Ovary (tissue), 9 donors: Measurements from ENCODE around the gene CEP170. TPM values are rescaled to one million over a fixed set of nuclear protein-coding genes. Genes with fewer than 3 reads are reported as not detected.

ENCODE experiments used
- DNase-seq, 5 donors: peaks; one replicate each; pipeline ENCODE4 v3.0.0-alpha.2; 2019 to 2020
- H3K27ac ChIP-seq, 2 donors: fragments of 200-600 bp; one replicate each; pipeline versions ENCODE4 v1.5.1 to v1.8.0; 2019 to 2022
- H3K27me3 ChIP-seq: fragments of 200-600 bp; one replicate; pipeline ENCODE4 v1.8.0; 2022
- H3K36me3 ChIP-seq: fragments of 200-600 bp; sonication (generic); one replicate; pipeline ENCODE4 v1.5.1; 2019
- H3K4me1 ChIP-seq: one replicate; pipeline ENCODE4 v1.8.1; 2013; ENCODE audit warnings: mild to moderate bottlenecking, moderate library complexity; ENCODE audit not compliant: insufficient read depth
- H3K4me3 ChIP-seq: fragments of 200-600 bp; sonication (generic); one replicate; pipeline ENCODE4 v1.5.1; 2017
- H3K9me3 ChIP-seq, 2 donors: fragments of 200-600 bp in 1 of 2; sonication (generic) in 1 of 2; one replicate each; pipeline versions ENCODE4 v1.5.1 to v1.8.1; 2013 to 2019; ENCODE audit warnings: mild to moderate bottlenecking in 1 of 2, moderate library complexity in 1 of 2
- CTCF ChIP-seq, 3 donors: fragments of 450-650 bp in 2 of 3; fragments of 200-600 bp in 1 of 3; IDR thresholded peaks; one replicate each; pipeline versions ENCODE4 v1.5.1 to v1.8.0; 2016 to 2022; ENCODE audit warnings: antibody characterized with exemption in 3 of 3, mild to moderate bottlenecking in 1 of 3
- EP300 ChIP-seq: sonication (generic); formaldehyde crosslinking; IDR thresholded peaks from one replicate; pipeline ENCODE4 v1.6.1; 2017; ENCODE audit warnings: antibody characterized with exemption
- POLR2A ChIP-seq: fragments of 450-650 bp; IDR thresholded peaks from one replicate; pipeline ENCODE4 v1.6.1; 2017; ENCODE audit warnings: antibody characterized with exemption, mild to moderate bottlenecking, moderate library complexity
- WGBS, 3 donors: extraction: QIAGEN DNeasy Blood & Tissue Kit in 1 of 3; methylation state at CpG; one replicate each; pipeline versions ENCODE4 v1.1.5 to v1.1.7; 2013 to 2017; 5-methylcytosine and 5-hydroxymethylcytosine counted together
- intact Hi-C, 4 donors: fragments of 100-400 bp; cut with DNase I; formaldehyde crosslinking; loops; one replicate each; pipeline versions ENCODE4 v1.11.0 to v1.15.1; 2022 to 2023
- polyA plus RNA-seq, 2 donors: library from polyadenylated mRNA; stranded (reverse); fragments of 200-250 nt in 1 of 2; fragments of 350-450 nt in 1 of 2; fragmentation: Illumina TruSeq in 1 of 2; extraction: RNeasy Lipid Tissue Mini Kit (QIAGEN cat#74804) in 1 of 2; gene quantifications; one replicate each; pipeline ENCODE4 v1.2.3, GENCODE V29; 2013 to 2014
- total RNA-seq, 7 donors: library from RNA; depleted of rRNA in 2 of 7; stranded (reverse); fragments of >200 nt in 2 of 7; fragmentation: NEBNext Ultra II Directional in 3 of 7; extraction: Animal tissue kit (Norgen Biotek cat#: 25700) in 3 of 7; gene quantifications; one replicate each; pipeline versions ENCODE4 v1.1.0 to v1.2.4, GENCODE V29; 2016 to 2023
- donor health status: DM: no; HTN: no; CAD: no; lungs with moderate emphysema.
- donor health status: DM: no; HTN: no; CAD: no.
- donor health status: Bipolar disorder and iron deficiency.
- donor health status: DM: yes; HTN: yes; CAD: no.
- donor health status: DM: no; HTN: no; CAD: no.
- donor health status: DM: yes; HTN: yes; CAD: no.

The CEP170 gene
- total and polyA plus RNA-seq, 9 donors = 16.4 to 66.4 (median 42.6) TPM

GRCh38 chr1:243247901-243248300, 7.2 kb downstream of the CEP170 start:
- Histone ChIP-seq H3K4me1 (peaks cover 5% of the 10 kb centered on the region), H3K27me3 (no peaks in the 10 kb centered on the region), H3K27ac (no peak overlapping the region), H3K9me3 (no peaks in the 10 kb centered on the region), H3K36me3 (no peaks in the 10 kb centered on the region), H3K4me3 (no peak overlapping the region)
- TF ChIP-seq POLR2A = no peak
- no peak for TF ChIP-seq EP300
- no peak for TF ChIP-seq CTCF (IDR thresholded peaks at IDR 0.05)
- no peak for DNase-seq
- intact Hi-C loops = loop anchor here in 1 of 4 donors (5.0 kb wide), 1 partner anchor 1419 kb away; no protein-coding TSS in a partner anchor
- WGBS, 3 donors = 82 to 91% (median 91%) methylated on average over 3 of the region's 3 CpGs

DNA sequence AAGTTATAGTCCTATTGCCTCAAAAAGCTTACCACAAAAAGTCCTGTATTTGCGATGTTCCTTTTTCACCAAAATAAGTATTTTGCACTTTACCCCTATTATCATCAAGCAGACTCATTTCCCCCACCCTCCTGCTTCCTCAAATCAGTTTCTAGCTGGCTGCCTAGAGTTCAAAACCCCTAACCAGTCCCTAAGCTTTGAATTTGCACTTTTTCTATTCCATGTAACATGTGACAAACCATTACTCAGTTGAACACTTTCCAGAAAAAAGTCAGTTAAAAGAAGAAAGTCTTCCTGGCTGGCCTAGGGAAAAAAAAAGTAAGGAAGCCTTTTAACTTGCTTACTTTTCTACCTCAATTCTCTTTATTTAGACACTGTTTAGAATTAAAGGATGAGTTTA, 8.2 kb downstream of the CEP170 start:
- WGBS, 3 donors = 77 to 89% (median 88%) methylated on average over 1 of the region's 1 CpG
- intact Hi-C loops = loop anchor here in 1 of 4 donors (5.0 kb wide), 1 partner anchor 1420 kb away; no protein-coding TSS in a partner anchor
- Histone ChIP-seq H3K27ac (no peak overlapping the region), H3K4me1 (peaks cover 5% of the 10 kb centered on the region), H3K4me3 (no peak overlapping the region), H3K9me3 (no peaks in the 10 kb centered on the region), H3K36me3 (no peaks in the 10 kb centered on the region), H3K27me3 (no peaks in the 10 kb centered on the region)
- TF ChIP-seq POLR2A (no peak), CTCF (IDR thresholded peaks at IDR 0.05) (no peak), EP300 (no peak)
- DNase-seq = no peak

DNA sequence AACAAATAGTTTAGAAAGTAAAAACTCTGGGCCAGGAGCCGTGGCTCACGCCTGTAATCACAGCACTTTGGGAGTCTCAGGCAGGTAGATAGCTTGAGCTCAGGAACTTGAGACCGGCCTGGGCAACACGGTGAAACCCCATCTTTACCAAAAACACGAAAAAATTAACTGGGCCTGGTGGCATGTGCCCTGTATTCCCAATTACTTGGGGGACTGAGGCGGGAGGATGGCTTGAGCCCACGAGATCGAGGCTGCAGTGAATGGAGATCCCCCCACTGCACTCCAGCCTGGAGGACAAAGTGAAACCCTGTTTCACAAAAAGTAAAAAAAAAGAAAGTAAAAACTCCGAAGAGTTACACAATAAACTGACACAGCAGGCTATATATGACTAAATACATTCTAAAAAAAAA, 10.6 kb downstream of the CEP170 start:
- Histone ChIP-seq H3K4me1 (peaks cover 5% of the 10 kb centered on the region), H3K9me3 (no peaks in the 10 kb centered on the region), H3K4me3 (no peak overlapping the region), H3K27me3 (no peaks in the 10 kb centered on the region), H3K27ac (no peak overlapping the region), H3K36me3 (no peaks in the 10 kb centered on the region)
- TF ChIP-seq POLR2A = no peak
- no peak for TF ChIP-seq EP300
- TF ChIP-seq CTCF (IDR thresholded peaks at IDR 0.05) = no peak
- intact Hi-C loops = no loop called here
- WGBS, 3 donors = 86 to 94% (median 87%) methylated on average over 9 of the region's 9 CpGs
- no peak for DNase-seq

DNA sequence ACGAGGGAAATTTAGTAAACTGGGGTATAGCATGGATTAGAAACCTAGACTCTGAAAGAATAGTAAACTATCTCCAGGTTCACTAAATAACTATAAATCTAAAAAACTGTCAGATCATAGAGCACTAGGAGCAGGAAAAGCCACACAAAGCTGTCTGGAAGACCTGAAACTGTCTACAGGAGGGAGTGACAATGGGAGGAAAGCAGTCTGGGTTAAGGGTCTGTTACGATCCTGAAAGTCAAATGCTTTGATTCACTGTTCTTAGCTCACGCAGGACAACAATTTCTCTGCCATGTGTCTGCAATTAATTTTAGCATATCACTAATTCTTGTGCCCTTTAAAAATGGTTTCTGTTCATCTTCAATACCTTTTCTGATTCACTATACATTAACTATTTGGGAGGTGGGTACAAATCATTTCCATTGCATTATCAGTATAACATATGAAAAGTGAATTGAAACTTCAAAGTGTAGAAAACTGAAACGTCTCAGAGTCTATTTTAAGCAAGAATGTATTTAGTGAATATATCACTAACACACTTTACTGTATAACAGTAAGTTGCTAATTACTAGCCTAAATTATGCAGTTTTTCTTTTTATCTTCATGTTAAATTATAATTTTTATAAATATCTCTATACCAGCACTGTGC, 18.4 kb downstream of the CEP170 start:
- WGBS, 3 donors = 14 to 19% (median 17%) methylated on average over 4 of the region's 4 CpGs
- Histone ChIP-seq H3K36me3 (no peaks in the 10 kb centered on the region), H3K4me1 (peaks cover 8% of the 10 kb centered on the region), H3K4me3 (no peak overlapping the region), H3K27ac (no peak overlapping the region), H3K27me3 (no peaks in the 10 kb centered on the region), H3K9me3 (no peaks in the 10 kb centered on the region)
- intact Hi-C loops = no loop called here
- no peak for DNase-seq
- TF ChIP-seq POLR2A (no peak), CTCF (IDR thresholded peaks at IDR 0.05) (no peak), EP300 (no peak)
